ENCODE results near the gene CYTH2.
A peak's percentile ranks its signal among the peaks of the same experiment; 100 is the strongest.
"Not testable (repeated sequence)": the region's sequence is repeated elsewhere in the genome, so short reads cannot be mapped to it uniquely, and the experiment has no call there.

The CYTH2 gene

GRCh38 chr19:48514123-48514458 lies 44.9 kb downstream of the CYTH2 start:
- H4K20me1 ChIP-seq (ENCODE audit: insufficient read depth, low read length, poor library complexity, severe bottlenecking): no peaks in the 10 kb centered on the region
- TF ChIP-seq EZH2phosphoT487 (IDR thresholded peaks at IDR 0.05; ENCODE audit: borderline replicate concordance) (no peak), CTCF (conservative IDR thresholded peaks at IDR 0.05; ENCODE audit: low read length) (no peak)
- no peaks in the 10 kb centered on the region for H3K36me3 ChIP-seq (ENCODE audit: insufficient read depth, low read length)
- H3K9ac ChIP-seq (ENCODE audit: low read depth, low read length, poor library complexity, severe bottlenecking): no peak overlapping the region
- no peaks in the 10 kb centered on the region for H3K9me3 ChIP-seq (ENCODE audit: insufficient read depth, low read depth, low read length)
- no peaks in the 10 kb centered on the region for H3K4me1 ChIP-seq (ENCODE audit: insufficient read depth, low read length, poor library complexity, severe bottlenecking)
- peak overlapping the region; percentile 100 for H2AFZ ChIP-seq (ENCODE audit: low read length)
- no peaks in the 10 kb centered on the region for H3K9me2 ChIP-seq (replicated peaks; ENCODE audit: low read depth, low read length)
- H3K4me2 ChIP-seq (ENCODE audit: low read depth, low read length, poor library complexity, severe bottlenecking): peak overlapping the region; percentile 72
- no peaks in the 10 kb centered on the region for H3K27me3 ChIP-seq (ENCODE audit: insufficient read depth, low read length, poor library complexity, severe bottlenecking)
- no peaks in the 10 kb centered on the region for H3K79me2 ChIP-seq (ENCODE audit: insufficient read depth, low read length)
- no peaks in the 10 kb centered on the region for H3F3A ChIP-seq (ENCODE audit: low read depth)
- H3K4me3 ChIP-seq (ENCODE audit: low read length, poor library complexity, severe bottlenecking): peak overlapping the region; percentile 91

GRCh38 chr19:48516536-48516935 lies 47.4 kb downstream of the CYTH2 start:
- H3K4me3 ChIP-seq (ENCODE audit: low read length, poor library complexity, severe bottlenecking): no peak overlapping the region
- H3K4me1 ChIP-seq (ENCODE audit: insufficient read depth, low read length, poor library complexity, severe bottlenecking): no peaks in the 10 kb centered on the region
- no peaks in the 10 kb centered on the region for H3K79me2 ChIP-seq (ENCODE audit: insufficient read depth, low read length)
- no peaks in the 10 kb centered on the region for H3K36me3 ChIP-seq (ENCODE audit: insufficient read depth, low read length)
- H3K4me2 ChIP-seq (ENCODE audit: low read depth, low read length, poor library complexity, severe bottlenecking): no peak overlapping the region
- no peaks in the 10 kb centered on the region for H3F3A ChIP-seq (ENCODE audit: low read depth)
- no peaks in the 10 kb centered on the region for H3K9me2 ChIP-seq (replicated peaks; ENCODE audit: low read depth, low read length)
- no peak overlapping the region for H2AFZ ChIP-seq (ENCODE audit: low read length)
- H3K9me3 ChIP-seq (ENCODE audit: insufficient read depth, low read depth, low read length): no peaks in the 10 kb centered on the region
- H3K9ac ChIP-seq (ENCODE audit: low read depth, low read length, poor library complexity, severe bottlenecking): no peak overlapping the region
- TF ChIP-seq EZH2phosphoT487 (IDR thresholded peaks at IDR 0.05; ENCODE audit: borderline replicate concordance) (no peak), CTCF (conservative IDR thresholded peaks at IDR 0.05; ENCODE audit: low read length) (no peak)
- H3K27me3 ChIP-seq (ENCODE audit: insufficient read depth, low read length, poor library complexity, severe bottlenecking): no peaks in the 10 kb centered on the region
- no peaks in the 10 kb centered on the region for H4K20me1 ChIP-seq (ENCODE audit: insufficient read depth, low read length, poor library complexity, severe bottlenecking)

- Histone ChIP-seq H3K9me2 (replicated peaks; ENCODE audit: low read depth, low read length) (no peaks in the 10 kb centered on the region), H4K20me1 (ENCODE audit: insufficient read depth, low read length, poor library complexity, severe bottlenecking) (no peaks in the 10 kb centered on the region), H3K9me3 (ENCODE audit: insufficient read depth, low read depth, low read length) (no peaks in the 10 kb centered on the region), H3K9ac (ENCODE audit: low read depth, low read length, poor library complexity, severe bottlenecking) (no peak overlapping the region), H2AFZ (ENCODE audit: low read length) (no peak overlapping the region), H3K4me1 (ENCODE audit: insufficient read depth, low read length, poor library complexity, severe bottlenecking) (no peaks in the 10 kb centered on the region), H3K79me2 (ENCODE audit: insufficient read depth, low read length) (no peaks in the 10 kb centered on the region), H3K36me3 (ENCODE audit: insufficient read depth, low read length) (no peaks in the 10 kb centered on the region), H3K4me3 (ENCODE audit: low read length, poor library complexity, severe bottlenecking) (no peak overlapping the region), H3F3A (ENCODE audit: low read depth) (no peaks in the 10 kb centered on the region), H3K27me3 (ENCODE audit: insufficient read depth, low read length, poor library complexity, severe bottlenecking) (no peaks in the 10 kb centered on the region), H3K4me2 (ENCODE audit: low read depth, low read length, poor library complexity, severe bottlenecking) (no peak overlapping the region)
- TF ChIP-seq CTCF (conservative IDR thresholded peaks at IDR 0.05; ENCODE audit: low read length) (no peak), EZH2phosphoT487 (IDR thresholded peaks at IDR 0.05; ENCODE audit: borderline replicate concordance) (no peak)
Measured at GRCh38 chr19:48518207-48518606, 49.0 kb downstream of the CYTH2 start.

- not testable (repeated sequence) for H3K36me3 ChIP-seq (ENCODE audit: insufficient read depth, low read length); H3K4me2 ChIP-seq (ENCODE audit: low read depth, low read length, poor library complexity, severe bottlenecking); H3F3A ChIP-seq (ENCODE audit: low read depth); H3K9me3 ChIP-seq (ENCODE audit: insufficient read depth, low read depth, low read length); H3K79me2 ChIP-seq (ENCODE audit: insufficient read depth, low read length); H4K20me1 ChIP-seq (ENCODE audit: insufficient read depth, low read length, poor library complexity, severe bottlenecking); H3K9me2 ChIP-seq (replicated peaks; ENCODE audit: low read depth, low read length); H2AFZ ChIP-seq (ENCODE audit: low read length); H3K4me3 ChIP-seq (ENCODE audit: low read length, poor library complexity, severe bottlenecking); H3K9ac ChIP-seq (ENCODE audit: low read depth, low read length, poor library complexity, severe bottlenecking); H3K4me1 ChIP-seq (ENCODE audit: insufficient read depth, low read length, poor library complexity, severe bottlenecking); H3K27me3 ChIP-seq (ENCODE audit: insufficient read depth, low read length, poor library complexity, severe bottlenecking)
Measured at GRCh38 chr19:48519426-48519825, 50.3 kb downstream of the CYTH2 start.

Data from Loucy (cell line).